GM18858 (cell line): ENCODE results near the gene ADA.
"Not testable (repeated sequence)": the region's sequence is repeated elsewhere in the genome, so short reads cannot be mapped to it uniquely, and the experiment has no call there.

Experiments used
- ATAC-seq: cut with Tn5 transposase; IDR thresholded peaks from one replicate; pipeline ENCODE4 v1.9.1; 2021; ENCODE audit not compliant: unreplicated experiment

Gene ADA

DNA sequence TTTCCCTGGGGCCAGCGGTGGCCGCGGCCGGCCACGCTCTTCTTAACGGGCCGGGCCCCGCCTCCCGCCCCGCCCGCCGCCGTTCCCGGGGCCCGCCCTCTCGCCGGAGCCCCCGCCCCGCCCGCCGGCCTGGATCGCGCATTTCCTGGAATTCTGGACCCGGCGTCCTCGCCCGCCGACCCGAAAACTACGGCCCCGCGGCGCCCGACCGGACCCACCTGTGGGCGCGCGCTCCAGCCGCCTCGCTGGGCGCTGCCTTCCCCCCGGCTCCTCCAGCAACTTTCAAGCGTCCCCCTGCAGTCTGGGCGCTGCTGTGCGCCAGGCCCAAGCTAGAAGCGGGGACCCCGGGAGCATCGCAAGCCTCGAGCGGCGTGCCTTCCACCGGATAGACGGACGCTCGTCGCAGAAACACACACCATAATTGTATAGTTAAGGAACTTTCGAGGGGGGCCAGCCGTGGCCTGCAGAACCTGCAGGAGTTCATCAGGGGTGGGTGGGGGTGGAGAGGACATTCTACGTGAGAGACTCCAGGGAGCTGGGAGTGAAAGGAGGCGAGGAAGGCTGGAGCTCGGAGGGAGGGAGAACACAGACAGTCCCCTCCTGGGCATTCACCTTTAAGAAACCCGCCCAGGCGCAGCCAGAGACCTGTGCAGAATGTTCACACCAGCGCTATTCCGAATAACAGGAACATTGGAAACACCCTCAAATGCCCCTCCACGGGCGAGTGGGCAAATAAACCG lies at the start of gene ADA:
ADA (minus strand) TSS at position 16 of the 740 bp plus-strand sequence. CDS start 92 bp downstream, outside the sequence.
- ATAC-seq = no peak

DNA sequence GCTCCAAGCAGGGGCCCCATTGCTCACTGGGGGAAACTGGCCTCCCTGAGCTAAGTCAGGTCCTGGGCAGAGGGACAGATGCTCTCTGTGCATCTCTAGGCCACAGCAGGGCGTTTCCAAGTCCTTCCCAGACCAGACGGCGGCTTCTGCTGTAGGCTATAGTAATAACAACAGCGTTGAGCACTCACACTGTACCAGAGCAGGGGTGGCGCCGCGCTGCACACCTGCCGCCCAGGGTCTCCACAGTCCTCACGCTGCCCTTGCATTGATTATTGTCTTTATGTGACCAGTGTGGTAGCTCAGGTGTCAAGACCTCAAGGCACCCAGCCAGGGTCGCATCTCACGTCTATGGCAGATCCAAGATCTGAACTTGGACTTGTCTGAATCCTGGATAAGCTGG lies 48.8 kb upstream of the ADA start:
- ATAC-seq = no peak

DNA sequence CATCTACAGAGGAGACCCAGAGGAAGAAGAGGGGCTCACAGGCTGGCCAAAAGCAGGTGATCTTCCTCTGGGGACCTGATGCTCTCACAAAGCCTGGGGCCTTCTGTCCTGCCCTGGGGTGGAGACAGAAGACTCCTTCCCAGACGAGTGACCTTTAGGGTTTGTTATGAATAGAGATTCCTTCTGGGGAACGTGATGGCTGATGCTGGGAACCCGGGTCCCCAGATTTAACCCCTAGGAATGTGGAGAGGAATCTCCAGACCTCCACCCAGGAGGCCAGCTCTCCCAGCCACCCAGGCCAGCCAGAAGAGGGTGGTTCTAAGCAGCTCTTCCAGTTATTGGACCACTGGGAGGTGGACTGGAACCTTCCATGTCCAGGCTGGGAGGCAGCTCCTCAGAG lies 46.9 kb upstream of the ADA start:
- ATAC-seq = no peak

DNA sequence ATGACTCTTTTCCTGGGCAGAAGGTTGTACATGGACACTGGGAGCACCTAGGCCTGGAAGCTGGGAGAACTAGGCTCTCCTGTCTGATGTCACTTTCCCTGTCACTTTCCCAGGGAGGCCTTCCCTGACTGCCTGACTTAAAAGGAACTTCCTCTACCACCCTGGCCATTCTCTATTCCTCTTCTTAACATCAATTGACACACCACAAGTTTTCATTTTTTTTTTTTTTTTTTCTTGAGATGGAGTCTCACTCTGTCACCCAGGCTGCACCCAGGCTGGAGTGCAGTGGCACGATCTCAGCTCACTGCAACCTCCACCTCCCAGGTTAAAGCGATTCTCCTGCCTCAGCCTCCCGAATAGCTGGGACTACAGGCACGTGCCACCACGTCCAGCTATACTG lies 45.5 kb upstream of the ADA start:
- ATAC-seq = not testable (repeated sequence)

DNA sequence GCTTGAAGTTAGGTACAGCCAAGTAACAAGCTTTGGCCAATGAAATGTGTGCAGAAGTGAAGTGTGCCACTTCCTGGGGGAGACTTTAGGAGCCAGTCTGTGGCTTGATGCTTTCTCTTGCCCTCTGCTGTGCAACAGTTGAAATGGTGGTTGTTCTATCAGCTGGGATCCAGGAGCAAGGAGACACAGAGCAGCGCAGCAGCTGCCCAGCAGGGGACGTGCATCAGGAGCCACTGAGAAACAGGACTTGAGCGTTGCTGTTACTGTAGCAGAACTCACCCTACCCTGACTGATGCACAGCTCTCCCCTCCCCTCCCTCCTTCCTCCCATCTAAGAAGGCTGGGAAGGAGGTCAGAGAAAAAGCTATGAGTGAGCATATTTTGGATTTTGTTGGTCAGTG lies 44.8 kb upstream of the ADA start:
- ATAC-seq = no peak

DNA sequence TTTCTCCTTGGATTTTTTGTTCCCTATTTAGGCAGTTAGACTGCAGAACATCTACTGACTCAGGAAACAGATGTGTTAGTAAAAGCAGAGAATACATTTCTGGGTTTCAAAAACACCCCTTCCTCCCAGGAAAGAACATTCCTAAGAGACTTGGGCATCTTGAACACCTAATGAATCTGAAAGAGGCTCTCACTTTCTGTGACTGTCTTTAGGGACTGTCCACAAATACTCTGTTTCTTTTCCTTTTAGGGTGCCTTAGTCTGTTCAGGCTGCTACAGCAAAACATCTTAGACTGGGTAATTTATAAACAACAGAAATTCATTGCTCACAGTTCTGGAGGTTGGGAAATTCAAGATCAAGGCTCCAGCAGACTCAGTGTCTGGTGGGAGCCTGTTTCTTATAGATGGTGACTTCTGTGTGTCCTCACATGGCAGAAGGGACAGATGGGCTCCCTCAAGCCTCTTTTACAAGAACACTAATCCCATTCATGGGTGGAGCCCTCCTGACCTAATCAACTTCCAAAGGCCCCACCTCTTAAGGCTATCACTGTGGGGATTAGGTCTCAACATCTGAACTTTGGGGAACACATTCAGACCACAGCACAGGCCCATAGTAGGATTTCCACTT lies 44.3 kb upstream of the ADA start:
- ATAC-seq = no peak

DNA sequence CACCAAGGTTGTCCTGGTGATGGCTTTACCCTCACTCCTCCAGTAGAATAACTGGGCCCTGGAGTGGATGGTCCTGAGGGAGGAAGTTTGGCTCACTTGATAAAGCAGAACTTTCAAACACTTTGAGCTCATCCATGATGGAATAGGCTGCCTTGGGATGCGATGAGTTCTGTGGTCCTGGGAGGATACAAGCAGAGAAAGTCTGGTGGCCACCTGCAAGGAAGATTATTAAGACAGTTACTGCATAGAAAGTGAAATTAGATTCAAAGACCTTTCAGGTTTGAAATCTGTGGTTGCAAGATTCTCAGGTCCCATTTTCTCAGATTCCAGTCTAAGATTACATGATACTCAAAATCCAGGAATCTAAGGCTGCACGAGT lies 43.8 kb upstream of the ADA start:
- no peak for ATAC-seq

DNA sequence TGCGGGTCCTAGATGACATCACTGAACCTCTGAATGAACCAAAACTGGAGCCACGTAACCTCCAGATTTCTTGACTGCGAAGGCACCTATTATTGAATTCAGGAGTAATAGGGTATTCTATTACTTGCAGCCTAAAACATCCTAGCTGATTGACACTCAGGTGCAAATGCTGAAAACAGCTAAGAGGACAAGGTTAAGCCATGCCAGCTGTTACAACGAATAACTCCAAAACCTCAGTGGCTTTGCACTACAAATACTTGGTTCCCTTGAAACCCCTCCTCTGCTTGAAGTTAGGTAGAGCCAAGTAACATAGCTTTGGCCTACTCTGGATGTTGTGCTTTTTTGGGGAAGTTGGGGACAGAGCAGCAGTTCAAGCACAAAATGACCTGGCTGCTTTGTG lies 42.7 kb upstream of the ADA start:
- no peak for ATAC-seq

DNA sequence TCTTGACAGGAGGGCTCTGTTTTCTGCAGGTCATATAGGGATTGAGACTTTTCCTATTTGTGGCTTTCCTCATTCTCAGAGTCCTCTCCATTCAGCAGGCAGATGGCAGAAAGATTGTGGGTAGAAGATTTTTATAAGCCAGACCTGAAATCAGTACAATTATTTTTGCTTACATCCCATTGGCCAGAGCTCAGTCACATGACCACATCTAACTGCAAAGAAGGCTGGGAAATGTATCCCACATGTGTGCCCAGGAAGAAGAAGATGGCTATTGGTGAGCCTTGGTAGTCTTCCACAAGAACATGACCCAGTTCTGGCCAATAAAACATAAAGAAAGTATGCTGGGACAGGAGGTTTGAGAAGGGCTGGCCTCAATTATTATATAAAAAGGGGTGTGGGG lies 42.1 kb upstream of the ADA start:
- no peak for ATAC-seq

DNA sequence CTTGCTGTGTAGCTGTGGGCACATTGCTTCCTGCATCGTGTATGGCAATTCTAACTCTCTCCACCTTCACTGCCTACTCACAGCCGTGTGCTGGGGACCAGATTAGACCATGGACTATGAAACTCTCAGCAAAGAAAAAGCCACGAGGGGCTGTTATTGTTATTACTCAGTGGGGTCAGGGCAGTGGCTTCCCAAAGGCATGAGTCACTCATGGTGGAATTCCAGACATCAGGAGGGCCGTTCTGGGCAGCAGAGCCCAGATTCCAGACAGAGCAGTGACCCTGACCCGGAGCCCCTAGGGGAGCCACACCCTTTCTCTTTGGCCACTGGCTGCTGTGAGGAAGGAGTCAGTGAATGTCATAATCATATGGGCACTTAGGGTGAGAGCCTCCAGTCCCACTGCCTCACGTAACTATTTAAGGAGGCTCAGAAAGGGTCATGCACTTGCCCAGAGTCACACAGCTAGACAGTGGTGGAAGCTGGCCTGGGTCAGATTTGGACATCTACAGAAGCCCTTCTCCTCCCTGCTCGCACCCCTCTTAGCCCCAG lies 41.5 kb upstream of the ADA start:
- ATAC-seq = no peak

DNA sequence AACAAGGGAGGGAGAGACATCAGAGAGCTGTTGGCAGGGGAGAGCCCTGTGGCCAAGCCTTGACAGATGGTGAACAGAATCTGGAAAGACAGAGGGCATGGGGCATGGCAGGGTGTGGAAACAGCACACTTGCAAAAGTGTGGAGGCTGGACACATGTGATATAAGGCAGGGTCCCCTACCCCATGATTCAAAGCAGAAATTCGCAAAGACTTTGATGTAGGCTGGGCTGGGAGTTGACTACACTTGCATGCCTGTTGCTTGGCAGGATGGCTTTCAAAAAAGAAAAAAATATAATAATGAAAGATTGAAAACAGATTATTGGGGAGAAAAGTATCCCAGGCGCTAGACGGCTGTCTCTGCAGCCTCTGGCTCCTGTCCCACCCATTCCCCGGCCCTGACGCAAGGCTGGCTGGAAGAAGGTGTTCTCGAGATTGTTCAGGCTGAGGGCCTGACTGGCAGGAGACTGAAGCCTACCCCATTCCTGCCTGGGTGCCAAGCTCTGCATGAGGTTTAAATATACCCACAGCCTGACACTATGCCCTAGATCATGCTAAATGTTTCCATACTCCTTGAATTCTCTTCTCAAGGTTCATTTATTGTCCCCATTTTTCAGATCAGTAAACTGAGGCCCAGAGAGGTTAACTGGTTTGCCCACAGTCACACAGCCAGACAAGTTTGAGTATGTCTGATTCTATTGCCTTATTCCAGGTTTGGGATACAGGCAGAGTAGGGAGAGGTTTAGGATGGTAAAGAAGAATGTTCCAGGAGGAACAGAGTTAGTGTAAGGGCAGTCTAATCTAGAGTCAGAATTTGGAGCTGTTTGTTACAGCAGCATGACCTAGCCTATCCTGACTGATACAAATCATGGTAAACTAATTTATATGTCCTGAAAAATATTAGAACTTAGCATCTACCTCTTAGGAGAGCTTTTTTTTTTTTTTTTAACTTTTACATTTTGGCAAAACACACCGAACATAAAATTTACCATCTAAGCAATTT lies 40.2 kb upstream of the ADA start:
- ATAC-seq = no peak

DNA sequence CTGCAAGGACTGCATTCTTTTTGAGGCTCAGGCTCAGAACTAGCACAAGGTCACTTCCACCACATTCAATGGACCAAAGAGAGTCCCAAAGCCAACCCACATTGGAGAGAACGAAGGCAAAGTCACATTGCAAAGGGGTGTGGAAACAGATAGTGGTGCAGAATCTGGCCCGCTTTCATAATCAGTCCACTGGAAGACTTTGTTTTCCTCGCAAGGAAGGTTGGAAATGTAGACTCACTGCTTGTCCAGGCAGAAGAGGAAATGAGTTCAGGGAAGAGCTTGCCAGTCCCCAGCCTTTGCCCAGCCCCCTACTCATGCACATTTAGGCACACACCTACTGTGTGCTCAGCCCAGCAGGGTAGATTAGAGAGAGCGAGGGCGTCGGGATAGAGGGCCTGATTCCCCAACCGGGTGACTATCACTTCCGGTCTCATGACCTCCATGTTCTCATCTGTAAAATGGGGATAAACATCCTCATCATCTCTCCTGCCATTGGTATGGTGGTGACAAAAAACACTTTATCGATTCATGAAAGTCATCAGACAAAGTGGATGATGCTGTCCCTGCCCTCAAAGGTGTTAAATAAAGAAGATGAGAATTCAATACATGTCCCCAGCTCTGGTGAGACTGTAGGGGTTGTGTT lies 39.4 kb upstream of the ADA start:
- ATAC-seq = no peak

DNA sequence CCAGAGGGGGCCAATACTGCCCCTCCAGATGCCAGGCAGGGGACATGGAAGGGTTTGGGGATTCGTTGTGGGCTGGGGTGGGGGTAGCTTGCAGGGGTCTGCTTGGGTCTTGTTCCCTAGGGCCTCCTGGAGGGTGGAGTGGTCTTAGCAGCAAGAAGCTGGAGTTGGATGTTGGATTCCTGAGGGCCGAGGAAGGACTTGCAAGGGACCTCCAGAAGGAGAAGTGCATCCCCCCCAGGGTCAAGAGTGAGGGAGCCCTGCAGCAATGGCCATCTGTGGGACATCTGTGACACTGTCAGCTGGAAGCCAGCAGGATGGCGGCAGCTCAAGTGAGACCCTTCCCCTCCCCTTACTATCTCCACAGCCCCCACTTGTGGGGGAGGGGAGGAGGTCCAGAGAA lies 38.3 kb upstream of the ADA start:
- ATAC-seq = no peak

DNA sequence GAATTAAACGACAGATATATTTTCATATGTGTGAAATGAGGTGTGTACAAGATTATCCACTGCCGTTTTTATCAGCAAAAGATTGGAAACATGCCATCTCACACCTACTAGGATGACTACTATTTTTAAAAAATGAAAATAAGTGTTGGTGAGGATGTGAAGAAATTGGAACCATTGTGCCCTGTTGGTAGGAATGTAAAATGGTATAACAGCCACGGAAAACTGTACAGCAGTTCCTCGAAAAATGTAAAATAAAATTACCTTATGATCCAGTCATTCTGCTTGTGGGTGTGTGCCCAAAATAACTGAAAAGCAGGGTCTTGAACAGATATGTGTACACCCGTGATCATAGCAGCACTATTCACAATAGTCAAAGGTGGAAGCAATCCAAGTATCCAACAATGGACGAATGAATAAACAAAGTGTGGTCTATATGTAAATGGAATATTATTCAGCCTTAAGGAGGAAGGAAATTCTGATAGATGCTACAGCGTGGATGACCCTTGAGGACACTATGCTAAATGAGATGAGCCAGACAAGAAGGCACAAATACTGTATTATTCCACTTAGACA lies 36.6 kb upstream of the ADA start:
- ATAC-seq = no peak

DNA sequence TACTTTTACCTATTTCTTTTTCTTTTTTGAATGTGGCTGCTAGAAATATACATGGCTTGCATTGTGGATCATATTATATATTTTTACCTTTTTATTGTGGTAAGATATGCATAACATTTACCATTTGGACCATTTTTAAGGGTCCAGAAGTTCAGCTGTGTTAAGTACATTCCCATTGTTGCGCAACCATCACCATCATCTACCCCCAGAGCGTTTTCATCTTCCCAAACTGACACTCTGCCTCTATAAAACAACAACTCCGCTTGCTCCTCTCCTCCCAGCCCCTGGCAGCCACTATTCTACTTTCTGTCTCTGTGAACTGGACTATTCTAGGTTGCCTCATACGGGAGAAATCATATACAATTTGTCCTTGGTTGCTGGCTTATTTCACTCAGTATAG lies 35.4 kb upstream of the ADA start:
- no peak for ATAC-seq

DNA sequence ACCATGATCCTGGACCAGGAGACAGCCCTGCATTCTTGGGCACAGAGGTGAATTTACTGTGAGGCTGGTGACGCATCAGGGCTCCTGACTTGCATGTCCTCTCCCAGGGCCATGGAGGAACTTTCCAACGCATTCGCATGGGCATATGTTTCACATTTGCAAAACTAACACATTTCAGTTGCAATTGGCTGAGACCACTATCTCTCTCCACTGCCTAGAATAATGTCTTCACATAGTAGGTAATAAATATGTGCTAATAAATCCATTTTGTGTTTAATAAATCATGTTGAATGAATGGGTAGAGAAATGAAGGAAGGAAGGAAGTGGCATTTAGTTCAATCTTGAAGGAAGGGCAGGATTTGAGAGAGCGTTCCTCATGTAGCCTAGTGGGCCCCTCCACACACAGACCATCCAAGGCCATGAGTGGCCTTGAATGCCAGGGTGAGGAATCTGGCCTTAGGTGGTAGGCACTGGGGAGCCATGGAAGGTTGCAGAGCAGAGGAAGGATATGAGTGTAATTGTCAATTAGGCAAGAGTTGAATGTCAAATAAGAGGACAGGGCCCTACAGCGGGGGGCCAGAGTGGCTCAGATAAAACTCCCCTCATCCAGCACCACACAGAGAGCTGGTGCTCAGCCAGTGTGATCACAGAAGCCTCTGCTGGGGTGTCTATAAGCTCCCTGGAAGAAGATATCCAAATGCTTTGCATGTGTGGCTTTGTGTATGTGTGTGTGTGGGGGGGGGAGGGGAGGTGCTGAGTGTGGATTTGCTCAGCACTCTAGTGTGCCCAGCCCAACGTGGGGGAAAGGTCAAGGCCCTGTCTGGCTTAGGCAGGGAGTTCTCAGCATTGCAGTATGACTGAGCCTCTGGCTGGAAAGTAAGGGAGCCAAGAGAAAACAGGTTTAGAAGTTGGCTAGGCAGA lies 32.8 kb upstream of the ADA start:
- ATAC-seq = no peak

DNA sequence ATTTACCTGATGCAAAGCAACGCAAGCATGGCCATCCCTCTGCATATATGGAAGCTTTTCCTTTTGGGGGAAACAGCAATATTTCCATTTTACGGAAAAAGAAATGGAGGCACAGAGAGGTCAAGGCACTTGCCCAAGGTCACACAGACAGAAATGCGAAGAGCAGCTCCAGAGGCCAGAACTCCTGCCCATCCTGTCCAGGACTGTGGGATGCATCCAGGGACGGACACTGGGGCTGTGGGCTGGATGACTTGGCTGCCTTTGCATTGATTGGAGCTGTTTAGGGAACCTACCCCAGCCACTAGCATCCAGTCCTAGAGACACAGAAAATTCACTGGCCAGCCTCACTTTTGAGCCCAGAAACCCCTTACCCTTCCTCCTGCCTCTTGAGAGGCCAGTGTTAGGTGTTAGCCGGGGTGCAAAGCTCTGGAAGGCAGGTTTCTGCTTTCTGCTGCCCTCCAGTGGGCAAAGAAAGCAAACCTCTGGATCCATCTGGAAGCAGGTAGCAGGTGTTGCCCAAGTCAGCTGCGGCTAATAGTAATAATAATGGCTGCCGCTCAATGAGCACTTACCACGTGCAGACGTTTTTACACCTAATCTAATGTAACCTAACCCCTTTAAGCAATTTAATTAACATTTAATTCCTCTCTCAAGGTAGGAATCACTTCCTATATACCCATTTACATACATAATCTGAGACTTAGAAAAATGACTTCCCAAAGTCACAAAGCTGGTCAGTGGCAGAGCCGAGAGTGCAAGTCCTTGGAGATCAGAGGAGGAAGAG lies 32.0 kb upstream of the ADA start:
- no peak for ATAC-seq

DNA sequence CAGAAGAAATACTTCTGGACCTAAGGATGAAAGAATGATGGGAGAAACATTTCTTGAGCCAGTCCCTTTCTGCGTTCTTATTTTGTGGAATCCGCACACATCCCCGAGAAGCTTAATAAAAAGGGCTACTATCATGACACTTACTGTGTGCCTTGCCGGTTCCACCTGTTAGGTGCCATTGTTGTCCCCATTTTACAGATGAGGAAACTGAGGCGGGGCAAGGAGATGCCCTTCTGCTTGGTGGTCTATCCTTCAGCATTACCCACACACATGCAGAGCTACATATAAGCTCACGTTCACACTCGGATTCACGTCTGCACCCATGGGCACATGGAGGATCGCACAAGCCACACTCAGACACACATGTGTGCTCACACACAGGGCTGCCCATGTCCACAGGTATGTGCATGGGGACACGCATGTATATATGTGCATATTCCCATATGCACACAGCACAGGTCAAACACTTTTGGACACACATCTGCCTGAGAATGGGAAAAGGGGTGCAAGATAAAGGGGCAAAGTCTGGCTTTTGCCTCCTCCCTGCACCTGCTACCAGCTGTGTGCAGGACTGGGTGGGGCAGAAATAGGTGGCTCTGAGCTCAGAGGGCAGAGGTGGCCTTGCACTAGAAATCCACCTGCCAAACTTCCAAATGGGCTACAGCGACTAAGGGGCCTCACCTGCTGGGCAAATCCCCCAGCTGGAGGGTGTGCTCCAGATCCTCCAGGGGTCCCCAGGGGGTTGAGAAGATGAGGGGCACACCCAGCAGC lies 30.5 kb upstream of the ADA start:
- ATAC-seq = no peak
